PC-3 (cell line): ENCODE measurements around the gene REN. TPM values are rescaled to one million over a fixed set of nuclear protein-coding genes. Genes with fewer than 3 reads are reported as not detected.

Experiments used
- ATAC-seq: fragments of 200-7000 bp; cut with Tn5 transposase; 2 replicates; pipeline ENCODE4 v1.9.1; 2020; ENCODE audit warnings: mild to moderate bottlenecking, moderate library complexity
- BruUV-seq: library from RNA; stranded (reverse); fragments of 400-500 nt; replicated peaks from 2 replicates; lab custom pipeline; 2021; lab: Mats Ljungman, UMichigan
- CTCF ChIA-PET: fragments of 300-600 bp; sonication (Branson Sonifier 250); formaldehyde crosslinking; loops from one replicate; lab custom pipeline; 2022; ENCODE audit warnings: antibody characterized with exemption; lab: Charles Lee
- POLR2A ChIA-PET: fragments of 300-600 bp; sonication (Branson Sonifier 250); formaldehyde crosslinking; loops from one replicate; lab custom pipeline; 2022; ENCODE audit warnings: antibody characterized with exemption; ENCODE audit not compliant: unreplicated experiment; lab: Charles Lee
- DNase-seq: peaks from one replicate; pipeline ENCODE4 v3.0.0-alpha.2; 2015
- H2AFZ ChIP-seq: fragments of 300-600 bp; sonication (generic); 2 replicates; pipeline ENCODE4 v1.6.0; 2016; ENCODE audit warnings: antibody characterized with exemption, low read length
- H3F3A ChIP-seq: fragments of 300-600 bp; sonication (generic); one replicate; pipeline ENCODE4 v1.6.0; 2017; ENCODE audit warnings: antibody characterized with exemption, low read length, control low read depth, mild to moderate bottlenecking; ENCODE audit not compliant: unreplicated experiment
- H3K27ac ChIP-seq: fragments of 300-600 bp; sonication (generic); 2 replicates; pipeline ENCODE4 v1.5.1; 2016; ENCODE audit warnings: mild to moderate bottlenecking, low read length
- H3K27me3 ChIP-seq: fragments of 300-600 bp; sonication (generic); 2 replicates; pipeline ENCODE4 v1.6.1; 2016; ENCODE audit warnings: low read length, mixed read lengths
- H3K36me3 ChIP-seq: fragments of 300-600 bp; sonication (generic); 2 replicates; pipeline ENCODE4 v1.6.1; 2016; ENCODE audit warnings: low read depth, mixed run types, low read length, mixed read lengths
- H3K4me1 ChIP-seq: fragments of 300-600 bp; sonication (generic); 2 replicates; pipeline ENCODE4 v1.5.1; 2016; ENCODE audit warnings: low read length; ENCODE audit not compliant: insufficient read depth
- H3K4me2 ChIP-seq: fragments of 300-600 bp; sonication (generic); 2 replicates; pipeline ENCODE4 v1.6.0; 2016; ENCODE audit warnings: low read length
- H3K4me3 ChIP-seq: fragments of 300-600 bp; sonication (generic); 2 replicates; pipeline ENCODE4 v1.5.1; 2016; ENCODE audit warnings: mild to moderate bottlenecking, low read length, mixed read lengths
- H3K79me2 ChIP-seq: fragments of 300-600 bp; sonication (generic); 2 replicates; pipeline ENCODE4 v1.6.1; 2017; ENCODE audit warnings: low read length, mixed read lengths
- H3K9ac ChIP-seq: fragments of 300-600 bp; sonication (generic); 2 replicates; pipeline ENCODE4 v1.6.0; 2016; ENCODE audit warnings: mild to moderate bottlenecking, low read length
- H3K9me2 ChIP-seq: fragments of 300-600 bp; sonication (generic); replicated peaks from 2 replicates; pipeline ENCODE4 v1.6.1; 2016; ENCODE audit warnings: mixed run types, low read length, mixed read lengths
- H3K9me3 ChIP-seq: fragments of 300-600 bp; sonication (generic); 2 replicates; pipeline ENCODE4 v1.6.1; 2016; ENCODE audit warnings: low read length, mixed read lengths
- H4K20me1 ChIP-seq: fragments of 300-600 bp; sonication (generic); 2 replicates; pipeline ENCODE4 v1.6.1; 2016; ENCODE audit warnings: low read length, mixed read lengths
- EZH2 ChIP-seq: fragments of 300-600 bp; sonication (generic); IDR thresholded peaks from one replicate; pipeline ENCODE4 v1.6.1; 2017; ENCODE audit warnings: antibody characterized with exemption, mild to moderate bottlenecking, low read length; ENCODE audit not compliant: unreplicated experiment
- EZH2phosphoT487 ChIP-seq: fragments of 300-600 bp; sonication (generic); IDR thresholded peaks from 2 replicates; pipeline ENCODE4 v1.6.1; 2018; ENCODE audit warnings: mild to moderate bottlenecking, antibody characterized with exemption, low read length, borderline replicate concordance
- intact Hi-C: fragments of 100-400 bp; cut with micrococcal nuclease; formaldehyde crosslinking; loops from 2 replicates; pipeline ENCODE4 v1.9.0; 2023
- total RNA-seq: library from RNA; depleted of rRNA; stranded (reverse); fragments of >200 nt; gene quantifications from 2 replicates; pipeline ENCODE4 v1.2.3, GENCODE V29; 2014
- TF ChIP-seq, protein P1 (sequence below): fragments of 300-600 bp; sonication (generic); conservative IDR thresholded peaks from 2 replicates; pipeline ENCODE4 v1.5.1; 2017; ENCODE audit warnings: antibody characterized with exemption, low read depth, mild to moderate bottlenecking, low read length

The REN gene
- total RNA-seq, 1 experiment from 2014 or later = 2.7 TPM

DNA sequence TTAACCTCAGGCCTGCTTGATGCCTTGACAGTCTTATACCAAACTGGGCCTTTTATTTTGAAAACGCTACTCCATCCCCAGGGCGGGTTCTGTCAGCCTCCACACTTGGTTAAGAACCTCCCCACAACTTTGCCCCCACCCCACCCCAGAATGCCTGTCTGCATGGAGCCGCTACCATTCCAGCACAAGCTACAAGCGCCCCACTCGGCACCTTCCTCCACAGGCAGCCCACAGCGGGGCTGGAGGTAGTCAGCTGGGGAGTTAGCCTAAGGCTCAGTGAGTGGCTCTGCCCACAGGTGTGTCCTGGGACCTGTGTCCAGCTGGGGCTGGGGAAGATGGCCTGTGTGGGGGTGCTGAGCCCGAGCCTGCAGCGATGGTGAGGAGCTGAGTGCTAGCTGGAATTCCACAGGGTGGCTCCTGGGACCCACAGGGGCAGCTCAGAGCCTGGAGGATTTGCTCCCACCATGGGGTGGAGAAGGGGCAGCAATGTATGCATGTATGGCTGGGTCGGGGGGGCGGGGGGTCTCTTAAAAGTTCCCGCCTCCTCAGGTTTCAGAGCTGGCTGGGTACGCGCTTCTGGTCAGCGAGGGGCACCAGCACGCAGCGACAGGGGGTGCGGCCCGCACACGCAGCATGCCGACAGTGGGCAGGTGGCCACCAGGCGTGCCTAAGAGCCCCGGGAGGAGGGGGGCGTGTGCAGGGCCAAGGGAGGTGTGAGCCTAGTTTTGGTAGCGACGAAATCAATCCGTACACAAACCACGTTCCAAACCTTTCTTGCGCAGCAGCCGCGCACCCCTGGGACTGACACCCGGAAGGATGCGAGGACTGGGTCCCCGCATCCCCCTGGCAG is 15.2 kb downstream of the REN start:
- Histone ChIP-seq H3K27ac (no peak overlapping the region), H2AFZ (peak overlapping the region; percentile 86), H3K9me3 (no peaks in the 10 kb centered on the region), H3K4me1 (peaks cover 14% of the 10 kb centered on the region; the same call in 1 of the 2 replicates), H3K79me2 (no peaks in the 10 kb centered on the region), H4K20me1 (no peaks in the 10 kb centered on the region), H3K9ac (peak overlapping the region; percentile 44), H3K4me3 (peak overlapping the region; percentile 71), H3K27me3 (no peaks in the 10 kb centered on the region), H3K9me2 (no peaks in the 10 kb centered on the region), H3K36me3 (no peaks in the 10 kb centered on the region), H3K4me2 (peak overlapping the region; percentile 84), H3F3A (no peaks in the 10 kb centered on the region)
- CTCF ChIA-PET = interaction anchor here (0.7 to 1.9 kb wide), 2 partner anchors 11 to 280 kb away, joined by 6 to 8 read pairs; no protein-coding TSS in a partner anchor
- no TSS peak for BruUV-seq
- ATAC-seq (peak; percentile 12), DNase-seq (no peak)
- intact Hi-C loops = no loop called here
- POLR2A ChIA-PET = no interaction called here
- TF ChIP-seq EZH2phosphoT487 (no peak), EZH2 (no peak)
- TF ChIP-seq, protein P1, sequence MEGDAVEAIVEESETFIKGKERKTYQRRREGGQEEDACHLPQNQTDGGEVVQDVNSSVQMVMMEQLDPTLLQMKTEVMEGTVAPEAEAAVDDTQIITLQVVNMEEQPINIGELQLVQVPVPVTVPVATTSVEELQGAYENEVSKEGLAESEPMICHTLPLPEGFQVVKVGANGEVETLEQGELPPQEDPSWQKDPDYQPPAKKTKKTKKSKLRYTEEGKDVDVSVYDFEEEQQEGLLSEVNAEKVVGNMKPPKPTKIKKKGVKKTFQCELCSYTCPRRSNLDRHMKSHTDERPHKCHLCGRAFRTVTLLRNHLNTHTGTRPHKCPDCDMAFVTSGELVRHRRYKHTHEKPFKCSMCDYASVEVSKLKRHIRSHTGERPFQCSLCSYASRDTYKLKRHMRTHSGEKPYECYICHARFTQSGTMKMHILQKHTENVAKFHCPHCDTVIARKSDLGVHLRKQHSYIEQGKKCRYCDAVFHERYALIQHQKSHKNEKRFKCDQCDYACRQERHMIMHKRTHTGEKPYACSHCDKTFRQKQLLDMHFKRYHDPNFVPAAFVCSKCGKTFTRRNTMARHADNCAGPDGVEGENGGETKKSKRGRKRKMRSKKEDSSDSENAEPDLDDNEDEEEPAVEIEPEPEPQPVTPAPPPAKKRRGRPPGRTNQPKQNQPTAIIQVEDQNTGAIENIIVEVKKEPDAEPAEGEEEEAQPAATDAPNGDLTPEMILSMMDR = no peak

DNA sequence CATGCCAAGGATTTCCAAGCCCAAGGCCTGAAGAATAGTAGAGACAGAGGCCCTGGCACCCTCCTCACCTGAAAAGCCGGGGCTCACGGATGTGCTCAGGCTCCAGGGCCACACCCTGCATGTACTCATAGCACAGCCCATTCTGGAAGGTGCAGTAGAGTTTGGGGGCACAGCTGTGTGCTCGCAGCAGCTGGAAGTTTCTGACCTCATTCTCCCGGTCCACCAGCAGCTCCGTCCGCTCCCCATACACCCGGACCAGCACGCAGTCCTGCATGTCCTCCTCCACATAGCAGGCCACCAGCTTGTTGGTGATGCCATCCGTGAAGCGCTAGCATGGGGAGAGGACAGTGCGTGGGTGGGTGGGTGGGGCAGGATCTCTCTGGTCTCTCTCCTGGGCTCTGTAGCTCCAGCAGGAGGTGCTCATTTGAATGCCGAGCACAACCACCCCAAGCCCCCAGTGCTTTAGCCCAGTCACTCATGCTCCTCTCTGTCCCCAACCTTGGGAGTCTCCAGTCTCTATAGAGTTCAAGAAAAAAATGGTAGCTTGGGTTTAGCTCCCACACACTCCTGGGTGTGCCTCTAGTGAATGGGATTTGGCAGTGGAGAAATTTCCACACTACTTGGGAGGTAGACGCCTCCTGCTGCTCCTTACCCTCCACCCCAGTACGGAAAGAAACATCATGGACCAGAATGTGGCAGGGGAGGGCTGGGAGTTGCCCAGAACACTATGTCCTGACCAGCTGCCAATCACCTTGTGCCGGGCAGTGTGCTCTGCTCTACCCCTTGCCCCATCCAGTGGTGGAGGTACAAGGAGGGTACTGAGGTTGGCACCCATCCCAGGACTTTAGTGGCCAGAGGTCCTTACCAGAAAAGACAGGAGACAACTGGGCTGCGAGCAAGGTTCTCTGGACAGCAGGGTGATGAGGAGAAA is 16.2 kb downstream of the REN start:
- no peaks in the 10 kb centered on the region for H3K79me2 ChIP-seq
- ChIA-PET CTCF (no interaction called here), POLR2A (no interaction called here)
- no peak overlapping the region for H3K4me2 ChIP-seq
- no peaks in the 10 kb centered on the region for H3F3A ChIP-seq
- TF ChIP-seq EZH2phosphoT487 (no peak), EZH2 (no peak)
- TF ChIP-seq, protein P1 = no peak
- H4K20me1 ChIP-seq = no peaks in the 10 kb centered on the region
- BruUV-seq = TSS peak; percentile 38
- H2AFZ ChIP-seq = no peak overlapping the region
- H3K4me1 ChIP-seq = peaks cover 14% of the 10 kb centered on the region; the same call in 1 of the 2 replicates
- no peaks in the 10 kb centered on the region for H3K36me3 ChIP-seq
- intact Hi-C loops = no loop called here
- H3K4me3 ChIP-seq = no peak overlapping the region
- H3K27me3 ChIP-seq = no peaks in the 10 kb centered on the region
- DNase-seq (no peak), ATAC-seq (no peak)
- no peaks in the 10 kb centered on the region for H3K9me3 ChIP-seq
- no peak overlapping the region for H3K9ac ChIP-seq
- H3K9me2 ChIP-seq = no peaks in the 10 kb centered on the region
- no peak overlapping the region for H3K27ac ChIP-seq
